Transverse colon (tissue), 3 donors: Measurements from ENCODE around the gene SLC4A5.

Experiments used
- POLR2A ChIP-seq: fragments of 450-650 bp; IDR thresholded peaks from one replicate; pipeline ENCODE4 v1.6.1; 2016; ENCODE audit warnings: antibody characterized with exemption, mild to moderate bottlenecking, moderate library complexity
- TF ChIP-seq, protein P1 (sequence below), 5 experiments: fragments of 200-600 bp in 3 of 5; fragments of 450-650 bp in 2 of 5; sonication (generic) in 3 of 5; IDR thresholded peaks; 1 replicate in 2 of 5; 2 replicates in 3 of 5; pipeline ENCODE4 v1.5.1; 2016 to 2017; ENCODE audit warnings: antibody characterized with exemption in 5 of 5, inconsistent platforms in 3 of 5, mild to moderate bottlenecking in 2 of 5, moderate library complexity in 1 of 5

DNA sequence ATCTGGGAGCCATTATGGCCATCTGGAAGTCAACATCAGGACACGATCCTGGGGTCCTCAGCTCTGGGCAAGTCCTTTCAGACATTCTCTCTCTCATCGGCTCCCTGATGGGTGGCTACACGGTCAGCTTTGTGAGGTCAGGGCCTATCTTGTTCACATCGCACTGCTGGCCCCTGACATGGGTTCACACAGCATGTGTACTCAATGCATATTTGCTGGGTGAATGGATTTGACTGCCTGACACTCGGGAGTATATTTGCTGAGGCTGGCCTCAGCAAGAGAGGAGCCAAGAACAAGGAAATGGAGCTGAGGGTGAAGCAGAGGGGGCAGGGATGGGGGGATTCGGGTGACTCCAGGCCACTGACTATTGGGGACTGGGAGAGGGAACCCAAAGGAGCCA, 50.5 kb downstream of the SLC4A5 start:
- no peak for TF ChIP-seq POLR2A
- TF ChIP-seq, protein P1, sequence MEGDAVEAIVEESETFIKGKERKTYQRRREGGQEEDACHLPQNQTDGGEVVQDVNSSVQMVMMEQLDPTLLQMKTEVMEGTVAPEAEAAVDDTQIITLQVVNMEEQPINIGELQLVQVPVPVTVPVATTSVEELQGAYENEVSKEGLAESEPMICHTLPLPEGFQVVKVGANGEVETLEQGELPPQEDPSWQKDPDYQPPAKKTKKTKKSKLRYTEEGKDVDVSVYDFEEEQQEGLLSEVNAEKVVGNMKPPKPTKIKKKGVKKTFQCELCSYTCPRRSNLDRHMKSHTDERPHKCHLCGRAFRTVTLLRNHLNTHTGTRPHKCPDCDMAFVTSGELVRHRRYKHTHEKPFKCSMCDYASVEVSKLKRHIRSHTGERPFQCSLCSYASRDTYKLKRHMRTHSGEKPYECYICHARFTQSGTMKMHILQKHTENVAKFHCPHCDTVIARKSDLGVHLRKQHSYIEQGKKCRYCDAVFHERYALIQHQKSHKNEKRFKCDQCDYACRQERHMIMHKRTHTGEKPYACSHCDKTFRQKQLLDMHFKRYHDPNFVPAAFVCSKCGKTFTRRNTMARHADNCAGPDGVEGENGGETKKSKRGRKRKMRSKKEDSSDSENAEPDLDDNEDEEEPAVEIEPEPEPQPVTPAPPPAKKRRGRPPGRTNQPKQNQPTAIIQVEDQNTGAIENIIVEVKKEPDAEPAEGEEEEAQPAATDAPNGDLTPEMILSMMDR (IDR thresholded peaks at IDR 0.05): no peak
